Immature natural killer cell (primary cell): ENCODE data around the gene BANF2. TPM values are rescaled to one million over a fixed set of nuclear protein-coding genes. Genes with fewer than 3 reads are reported as not detected.
"Not testable (repeated sequence)": the region's sequence is repeated elsewhere in the genome, so short reads cannot be mapped to it uniquely, and the experiment has no call there.

ENCODE experiments used
- DNase-seq, 3 donors: peaks; one replicate each; pipeline ENCODE4 v3.0.0; 2022; ENCODE audit warnings: mixed read lengths in 1 of 3
- H3K27ac Mint-ChIP-seq, 6 donors: one replicate each; pipeline ENCODE4 v1.8.0; 2020; ENCODE audit warnings: mixed read lengths in 6 of 6, mild to moderate bottlenecking in 5 of 6, inconsistent platforms in 4 of 6, moderate library complexity in 3 of 6
- H3K27me3 Mint-ChIP-seq, 3 donors: one replicate each; pipeline ENCODE4 v1.8.0; 2020 to 2021; ENCODE audit warnings: low read depth in 3 of 3, mild to moderate bottlenecking in 3 of 3, mixed read lengths in 3 of 3, moderate library complexity in 3 of 3, inconsistent platforms in 1 of 3
- H3K36me3 Mint-ChIP-seq, 3 donors: one replicate each; pipeline ENCODE4 v1.8.0; 2020; ENCODE audit warnings: mixed read lengths in 3 of 3, inconsistent platforms in 2 of 3, mild to moderate bottlenecking in 2 of 3
- H3K4me1 Mint-ChIP-seq, 2 donors: one replicate each; pipeline ENCODE4 v1.8.0; 2020; ENCODE audit warnings: inconsistent platforms in 2 of 2, mild to moderate bottlenecking in 2 of 2, mixed read lengths in 2 of 2, moderate library complexity in 1 of 2
- H3K4me3 Mint-ChIP-seq, 5 donors: one replicate each; pipeline ENCODE4 v1.8.0; 2020; ENCODE audit warnings: mild to moderate bottlenecking in 5 of 5, mixed read lengths in 5 of 5, inconsistent platforms in 3 of 5, moderate library complexity in 3 of 5
- H3K9me3 Mint-ChIP-seq, 6 donors: one replicate each; pipeline ENCODE4 v1.8.0; 2020; ENCODE audit warnings: mild to moderate bottlenecking in 6 of 6, mixed read lengths in 6 of 6, inconsistent platforms in 4 of 6, moderate library complexity in 3 of 6
- polyA plus RNA-seq, 3 donors: library from polyadenylated mRNA; unstranded; fragments of 300-500 nt; fragmentation: Illumina TruSeq; gene quantifications; one replicate each; pipeline ENCODE4 v1.2.3, GENCODE V29; 2021

The BANF2 gene
- polyA plus RNA-seq, 3 donors from 2014 or later, result not detected

GRCh38 chr20:17694767-17695166, 5.0 kb upstream of the BANF2 start:
- H3K27ac Mint-ChIP-seq, result no peak overlapping the region
- no peak for DNase-seq
- no peaks in the 10 kb centered on the region for H3K9me3 Mint-ChIP-seq
- no peak overlapping the region for H3K4me3 Mint-ChIP-seq
- no peaks in the 10 kb centered on the region for H3K4me1 Mint-ChIP-seq
- peaks cover 2 to 18% (median 8%) of the 10 kb centered on the region in 3 donors for H3K27me3 Mint-ChIP-seq
- H3K36me3 Mint-ChIP-seq, result no peaks in the 10 kb centered on the region

GRCh38 chr20:17696287-17696686, 3.5 kb upstream of the BANF2 start:
- no peaks in the 10 kb centered on the region for H3K9me3 Mint-ChIP-seq
- H3K4me1 Mint-ChIP-seq, result no peaks in the 10 kb centered on the region
- H3K4me3 Mint-ChIP-seq, result no peak overlapping the region
- peaks cover 2 to 17% (median 6%) of the 10 kb centered on the region in 3 donors for H3K27me3 Mint-ChIP-seq
- H3K36me3 Mint-ChIP-seq, result no peaks in the 10 kb centered on the region
- no peak overlapping the region for H3K27ac Mint-ChIP-seq
- DNase-seq, result no peak

- Mint-ChIP-seq H3K9me3 (no peaks in the 10 kb centered on the region), H3K27ac (no peak overlapping the region), H3K27me3 (peaks cover 2 to 12% (median 3%) of the 10 kb centered on the region in 3 donors), H3K4me3 (no peak overlapping the region), H3K4me1 (no peaks in the 10 kb centered on the region), H3K36me3 (no peaks in the 10 kb centered on the region)
- DNase-seq, result no peak
Observed at GRCh38 chr20:17697171-17697570, 2.6 kb upstream of the BANF2 start.

GRCh38 chr20:17698384-17698783, 1.4 kb upstream of the BANF2 start:
- no peaks in the 10 kb centered on the region for H3K36me3 Mint-ChIP-seq
- H3K9me3 Mint-ChIP-seq, result no peaks in the 10 kb centered on the region
- no peak overlapping the region for H3K27ac Mint-ChIP-seq
- H3K27me3 Mint-ChIP-seq, result peaks cover 2 to 10% (median 3%) of the 10 kb centered on the region in 3 donors
- no peak overlapping the region for H3K4me3 Mint-ChIP-seq
- DNase-seq, result no peak
- no peaks in the 10 kb centered on the region for H3K4me1 Mint-ChIP-seq

- no peak overlapping the region for H3K27ac Mint-ChIP-seq
- H3K36me3 Mint-ChIP-seq, result no peaks in the 10 kb centered on the region
- H3K9me3 Mint-ChIP-seq, result no peaks in the 10 kb centered on the region
- H3K27me3 Mint-ChIP-seq, result peaks cover 0 to 6% (median 2%) of the 10 kb centered on the region in 3 donors
- no peak for DNase-seq
- H3K4me1 Mint-ChIP-seq, result no peaks in the 10 kb centered on the region
- H3K4me3 Mint-ChIP-seq, result no peak overlapping the region
Observed at GRCh38 chr20:17700637-17701036, 871 bp downstream of the BANF2 start.

- Mint-ChIP-seq H3K4me3 (no peak overlapping the region), H3K36me3 (no peaks in the 10 kb centered on the region), H3K9me3 (no peaks in the 10 kb centered on the region), H3K27ac (no peak overlapping the region), H3K4me1 (no peaks in the 10 kb centered on the region), H3K27me3 (peaks cover 0 to 5% (median 0%) of the 10 kb centered on the region in 3 donors)
- DNase-seq, result no peak
Observed at GRCh38 chr20:17701826-17702225, 2.1 kb downstream of the BANF2 start.

- Mint-ChIP-seq H3K4me3 (no peak overlapping the region), H3K27ac (no peak overlapping the region), H3K9me3 (no peaks in the 10 kb centered on the region), H3K36me3 (no peaks in the 10 kb centered on the region), H3K27me3 (no peaks in the 10 kb centered on the region), H3K4me1 (no peaks in the 10 kb centered on the region)
- DNase-seq, result no peak
Observed at GRCh38 chr20:17704589-17705317, 5.0 kb downstream of the BANF2 start.

GRCh38 chr20:17705916-17706315, 6.2 kb downstream of the BANF2 start:
- Mint-ChIP-seq H3K27me3 (no peaks in the 10 kb centered on the region), H3K27ac (no peak overlapping the region), H3K4me3 (no peak overlapping the region), H3K9me3 (no peaks in the 10 kb centered on the region), H3K4me1 (no peaks in the 10 kb centered on the region), H3K36me3 (no peaks in the 10 kb centered on the region)
- no peak for DNase-seq

- DNase-seq, result no peak
- Mint-ChIP-seq H3K36me3 (no peaks in the 10 kb centered on the region), H3K27ac (no peak overlapping the region), H3K27me3 (peaks cover 0 to 2% (median 0%) of the 10 kb centered on the region in 3 donors), H3K4me3 (no peak overlapping the region), H3K4me1 (no peaks in the 10 kb centered on the region), H3K9me3 (no peaks in the 10 kb centered on the region)
Observed at GRCh38 chr20:17706632-17707031, 6.9 kb downstream of the BANF2 start.

GRCh38 chr20:17707951-17708350, 8.2 kb downstream of the BANF2 start:
- not testable (repeated sequence) for DNase-seq, H3K4me1 Mint-ChIP-seq, H3K36me3 Mint-ChIP-seq, H3K27ac Mint-ChIP-seq, H3K27me3 Mint-ChIP-seq, H3K9me3 Mint-ChIP-seq, H3K4me3 Mint-ChIP-seq

GRCh38 chr20:17708675-17709360, 9.1 kb downstream of the BANF2 start:
- Mint-ChIP-seq H3K4me3 (no peak overlapping the region), H3K4me1 (no peaks in the 10 kb centered on the region), H3K27me3 (peaks cover 0 to 2% (median 0%) of the 10 kb centered on the region in 3 donors), H3K9me3 (no peaks in the 10 kb centered on the region), H3K27ac (no peak overlapping the region), H3K36me3 (no peaks in the 10 kb centered on the region)
- DNase-seq, result no peak

GRCh38 chr20:17709361-17710293, 9.9 kb downstream of the BANF2 start:
- Mint-ChIP-seq H3K9me3 (no peaks in the 10 kb centered on the region), H3K4me3 (no peak overlapping the region), H3K27ac (no peak overlapping the region), H3K4me1 (no peaks in the 10 kb centered on the region), H3K36me3 (no peaks in the 10 kb centered on the region), H3K27me3 (peaks cover 0 to 2% (median 2%) of the 10 kb centered on the region in 3 donors)
- no peak for DNase-seq

- H3K27me3 Mint-ChIP-seq, result peaks cover 0 to 2% (median 2%) of the 10 kb centered on the region in 3 donors
- H3K4me1 Mint-ChIP-seq, result no peaks in the 10 kb centered on the region
- no peak overlapping the region for H3K27ac Mint-ChIP-seq
Observed at GRCh38 chr20:17710379-17711266, 10.9 kb downstream of the BANF2 start.

More at GRCh38 chr20:17710379-17711266, 10.9 kb downstream of the BANF2 start:
- DNase-seq, result no peak
- Mint-ChIP-seq H3K4me3 (no peak overlapping the region), H3K9me3 (no peaks in the 10 kb centered on the region), H3K36me3 (no peaks in the 10 kb centered on the region)
